Spleen (tissue), 7 donors: Measurements from ENCODE around the gene TMEM131.
"Not testable (repeated sequence)": the region's sequence is repeated elsewhere in the genome, so short reads cannot be mapped to it uniquely, and the experiment has no call there.

Experiments
- POLR2A ChIP-seq, 3 donors: fragments of 450-650 bp; IDR thresholded peaks; one replicate each; pipeline ENCODE4 v1.5.1; 2017; ENCODE audit warnings: antibody characterized with exemption in 3 of 3, mild to moderate bottlenecking in 1 of 3
- POLR2AphosphoS5 ChIP-seq, 3 donors: sonication (generic); formaldehyde crosslinking; IDR thresholded peaks; one replicate each; pipeline ENCODE4 v1.5.1; 2017; ENCODE audit warnings: antibody characterized with exemption in 3 of 3
- TF ChIP-seq, protein P1 (sequence below), 11 experiments: fragments of 200-600 bp in 7 of 11; fragments of 450-650 bp in 4 of 11; sonication (generic) in 4 of 11; IDR thresholded peaks in 8 of 11; conservative IDR thresholded peaks in 3 of 11; 1 replicate in 7 of 11; 2 replicates in 4 of 11; pipeline versions ENCODE4 v1.4.0 to v1.8.0; 2016 to 2021; ENCODE audit warnings: antibody characterized with exemption in 11 of 11, inconsistent platforms in 4 of 11, mild to moderate bottlenecking in 1 of 11
- donor health status: DM: no; HTN: no; CAD: no; lungs with moderate emphysema.
- donor health status: DM: no; HTN: no; CAD: no.
- donor health status: DM: no; HTN: no; CAD: no.

DNA sequence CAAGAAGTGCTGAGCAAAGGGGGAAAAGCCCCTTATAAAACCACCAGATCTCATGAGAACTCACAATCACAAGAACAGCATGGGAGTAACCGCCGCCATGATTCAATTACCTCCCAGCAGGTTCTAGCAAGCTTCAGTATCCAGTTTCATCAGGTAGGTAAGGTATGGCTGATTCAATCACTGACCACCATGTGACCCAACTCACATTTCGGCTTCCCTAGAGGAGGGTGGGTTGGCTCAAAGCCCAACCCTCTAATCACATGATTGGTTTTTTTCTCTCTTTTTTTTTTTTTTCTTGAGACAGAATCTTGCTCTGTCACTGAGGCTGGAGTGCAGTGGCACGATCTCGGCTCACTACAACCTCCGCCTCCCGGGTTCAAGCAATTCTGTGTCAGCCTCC is 78.1 kb downstream of the TMEM131 start:
- TF ChIP-seq, protein P1, sequence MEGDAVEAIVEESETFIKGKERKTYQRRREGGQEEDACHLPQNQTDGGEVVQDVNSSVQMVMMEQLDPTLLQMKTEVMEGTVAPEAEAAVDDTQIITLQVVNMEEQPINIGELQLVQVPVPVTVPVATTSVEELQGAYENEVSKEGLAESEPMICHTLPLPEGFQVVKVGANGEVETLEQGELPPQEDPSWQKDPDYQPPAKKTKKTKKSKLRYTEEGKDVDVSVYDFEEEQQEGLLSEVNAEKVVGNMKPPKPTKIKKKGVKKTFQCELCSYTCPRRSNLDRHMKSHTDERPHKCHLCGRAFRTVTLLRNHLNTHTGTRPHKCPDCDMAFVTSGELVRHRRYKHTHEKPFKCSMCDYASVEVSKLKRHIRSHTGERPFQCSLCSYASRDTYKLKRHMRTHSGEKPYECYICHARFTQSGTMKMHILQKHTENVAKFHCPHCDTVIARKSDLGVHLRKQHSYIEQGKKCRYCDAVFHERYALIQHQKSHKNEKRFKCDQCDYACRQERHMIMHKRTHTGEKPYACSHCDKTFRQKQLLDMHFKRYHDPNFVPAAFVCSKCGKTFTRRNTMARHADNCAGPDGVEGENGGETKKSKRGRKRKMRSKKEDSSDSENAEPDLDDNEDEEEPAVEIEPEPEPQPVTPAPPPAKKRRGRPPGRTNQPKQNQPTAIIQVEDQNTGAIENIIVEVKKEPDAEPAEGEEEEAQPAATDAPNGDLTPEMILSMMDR (IDR thresholded peaks at IDR 0.05 in 8 of 11, conservative IDR thresholded peaks at IDR 0.05 in 3 of 11), result not testable (repeated sequence)
- TF ChIP-seq POLR2AphosphoS5, POLR2A (IDR thresholded peaks at IDR 0.05): not testable (repeated sequence)
